NCI-H187 (cell line): ENCODE data around the gene SHROOM3.
"Not testable (repeated sequence)": the region's sequence is repeated elsewhere in the genome, so short reads cannot be mapped to it uniquely, and the experiment has no call there.

Experiments used
- DNase-seq, 2 experiments: peaks; one replicate each; lab custom pipeline; 2025; lab: John Stamatoyannopoulos, UW

SHROOM3 gene

GRCh38 chr4:76434901-76435527, at the start of gene SHROOM3:
SHROOM3 (plus strand) TSS chr4:76435229; CDS start chr4:76436053, 824 bp downstream.
- no peak for DNase-seq

DNA sequence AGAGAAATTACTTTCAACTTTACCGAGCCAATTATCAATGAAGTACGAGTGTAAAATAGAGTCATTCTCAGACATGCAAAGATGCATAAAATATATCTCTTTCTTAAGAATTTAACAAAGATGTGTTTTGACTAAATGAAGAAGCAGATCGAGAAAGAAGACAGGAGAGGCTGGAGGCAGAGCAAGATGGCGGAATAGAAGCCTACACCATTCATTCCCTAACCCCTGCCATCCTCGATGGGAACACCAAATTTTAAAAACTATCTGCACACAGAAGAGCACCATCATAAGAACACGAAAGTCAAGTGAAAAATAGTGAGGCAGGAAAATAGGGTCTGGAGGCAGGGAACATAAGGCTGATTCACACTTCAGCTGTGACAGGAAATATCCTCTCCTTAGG, 49.1 kb upstream of the SHROOM3 start:
- no peak for DNase-seq

DNA sequence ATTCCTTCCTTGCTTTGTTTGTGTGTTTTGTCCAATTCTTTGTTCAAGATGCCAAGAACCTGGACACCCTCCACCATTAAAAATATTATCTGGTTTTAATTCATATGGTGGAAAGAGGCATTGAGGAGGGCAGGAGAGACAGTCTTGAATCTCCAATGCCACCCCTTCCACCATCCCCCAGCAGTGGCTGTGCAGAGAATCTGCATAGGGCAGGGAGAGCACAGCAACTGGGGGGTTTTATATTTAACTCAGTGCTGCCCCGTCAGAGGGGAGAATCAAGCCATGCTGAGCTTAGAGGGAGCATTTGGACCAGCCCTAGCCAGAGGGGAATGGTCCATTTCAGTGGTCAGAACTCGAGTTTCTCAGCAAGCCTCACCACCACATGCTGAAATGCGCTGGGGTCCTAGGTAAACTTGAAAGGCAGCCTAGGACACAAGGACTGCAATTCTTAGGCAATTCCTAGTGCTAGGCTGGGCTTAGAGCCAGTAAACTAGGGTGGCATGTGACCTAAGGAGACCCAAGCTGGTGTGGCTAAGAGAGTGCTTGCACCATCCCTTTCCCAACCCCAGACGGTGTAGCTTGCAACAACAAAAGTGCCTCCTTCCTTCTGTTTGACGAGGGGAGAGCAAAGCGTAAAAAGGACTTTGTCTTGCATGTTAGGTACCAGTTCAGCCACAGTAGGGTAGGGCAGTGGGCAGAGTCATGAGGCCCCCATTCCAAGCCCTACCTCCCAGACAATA, 48.3 kb upstream of the SHROOM3 start:
- no peak for DNase-seq

DNA sequence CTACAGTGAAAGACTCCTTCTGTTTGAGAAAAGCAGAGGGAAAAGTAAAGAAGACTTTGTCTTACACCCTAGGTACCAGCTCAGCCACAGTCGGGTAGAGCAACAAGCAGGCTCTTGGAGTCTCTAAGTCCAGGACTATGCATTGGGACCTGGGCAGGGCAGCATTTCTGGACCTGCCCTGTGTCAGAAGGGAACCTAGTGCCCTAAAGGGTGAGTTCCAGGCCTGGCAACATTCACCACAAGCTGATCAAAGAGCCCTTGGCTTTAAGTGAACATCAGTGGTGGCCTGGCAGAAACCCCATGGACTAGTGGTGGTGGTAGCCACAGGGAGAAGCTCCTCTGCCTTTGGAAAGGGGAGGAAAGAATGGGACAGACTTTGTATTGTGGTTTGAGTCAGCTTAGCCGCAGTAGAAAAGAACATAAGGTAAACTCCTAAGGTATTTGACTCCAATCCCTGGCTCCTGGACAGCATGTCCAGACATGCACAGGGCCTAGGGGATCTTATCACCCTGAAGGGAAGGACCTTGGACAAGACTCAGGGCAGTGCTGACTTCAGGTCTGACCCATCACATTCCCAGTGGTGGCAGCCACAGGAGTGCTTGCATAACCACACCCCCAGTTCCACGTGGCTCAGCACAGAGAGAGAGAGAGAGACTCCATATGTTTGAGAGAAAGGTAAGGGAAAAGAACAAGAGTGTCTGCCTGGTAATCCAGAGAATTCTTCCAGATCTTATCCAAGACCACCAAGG, 46.7 kb upstream of the SHROOM3 start:
- DNase-seq: no peak

- DNase-seq: no peak
Measured at GRCh38 chr4:76401654-76402053, 33.4 kb upstream of the SHROOM3 start.

- no peak for DNase-seq
Measured at GRCh38 chr4:76406081-76406480, 28.9 kb upstream of the SHROOM3 start.

DNA sequence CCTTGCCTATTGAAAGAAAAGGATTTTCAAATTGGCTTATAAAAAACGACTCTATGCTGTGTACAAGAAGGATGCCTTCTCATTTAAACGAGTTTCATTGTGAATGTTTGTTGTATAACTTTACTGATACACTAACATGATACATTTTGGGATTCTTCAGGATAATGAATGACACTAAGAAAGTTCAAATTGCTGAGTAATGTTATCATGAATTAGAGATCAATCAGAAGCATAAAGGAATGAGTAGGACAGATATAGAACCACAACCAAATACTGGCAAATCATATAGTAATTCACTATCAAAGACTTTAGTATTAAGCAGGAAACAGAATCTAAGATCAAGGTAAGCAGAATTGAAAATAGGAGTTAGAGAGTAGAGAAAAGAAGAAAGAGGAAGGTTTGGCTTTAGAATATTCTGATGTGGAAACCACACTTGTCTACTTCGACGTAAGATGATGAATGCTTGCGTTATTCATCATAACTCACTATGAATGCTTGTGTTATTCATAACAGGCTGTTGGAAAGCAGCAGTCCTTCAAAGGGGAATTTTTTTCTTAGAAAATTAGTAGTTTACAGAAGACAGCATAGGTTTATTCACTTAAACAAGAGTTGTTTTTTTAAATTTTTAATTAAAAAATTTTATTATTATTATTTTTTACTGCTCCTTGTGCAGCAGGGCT, 27.4 kb upstream of the SHROOM3 start:
- DNase-seq: no peak

DNA sequence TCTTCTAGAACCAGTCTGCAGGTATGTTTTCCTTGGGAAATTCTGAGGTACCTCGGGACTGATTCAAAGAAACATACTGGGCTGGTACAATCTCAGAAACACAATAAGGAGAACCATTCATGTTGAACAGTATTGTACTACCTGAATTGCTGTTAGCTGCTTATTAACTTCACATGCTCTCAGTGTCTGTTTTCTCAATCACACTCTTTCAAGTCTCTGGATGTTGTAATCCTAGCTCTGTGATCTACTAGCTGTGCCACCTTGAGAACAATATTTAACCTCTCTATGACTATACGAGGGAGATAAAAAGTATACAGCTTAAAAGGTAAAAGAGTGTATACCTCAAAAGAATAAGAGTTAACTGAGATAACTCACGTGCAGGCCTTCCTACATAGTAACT, 24.4 kb upstream of the SHROOM3 start:
- DNase-seq: no peak

DNA sequence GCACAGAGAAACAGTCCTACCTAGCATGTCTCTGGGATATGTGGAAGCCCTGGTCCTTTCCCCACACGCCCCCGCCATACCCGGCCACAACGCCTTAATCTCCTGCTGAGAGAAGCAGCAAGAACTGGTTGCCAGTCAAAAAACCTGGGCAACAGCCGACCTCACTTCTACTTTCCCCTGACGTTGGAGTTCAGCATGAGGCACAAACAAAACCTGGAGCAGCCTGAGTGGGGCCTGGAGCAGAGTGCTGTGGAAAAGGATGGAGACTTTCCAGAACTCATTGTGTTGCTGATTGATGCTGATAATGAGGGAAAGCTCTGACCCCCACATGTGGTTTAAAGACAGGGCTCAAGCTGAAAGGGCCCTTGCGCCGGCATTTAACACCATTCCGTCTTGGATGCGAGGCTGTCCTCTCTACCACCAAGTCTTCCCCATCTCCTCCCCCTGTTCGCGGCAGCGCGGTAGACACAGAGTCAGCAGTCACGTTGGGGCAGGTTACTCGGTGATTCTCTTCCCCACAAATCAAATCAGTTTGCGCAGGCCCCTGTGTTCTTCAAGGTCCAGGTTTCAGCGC, 14.8 kb upstream of the SHROOM3 start:
- no peak for DNase-seq

DNA sequence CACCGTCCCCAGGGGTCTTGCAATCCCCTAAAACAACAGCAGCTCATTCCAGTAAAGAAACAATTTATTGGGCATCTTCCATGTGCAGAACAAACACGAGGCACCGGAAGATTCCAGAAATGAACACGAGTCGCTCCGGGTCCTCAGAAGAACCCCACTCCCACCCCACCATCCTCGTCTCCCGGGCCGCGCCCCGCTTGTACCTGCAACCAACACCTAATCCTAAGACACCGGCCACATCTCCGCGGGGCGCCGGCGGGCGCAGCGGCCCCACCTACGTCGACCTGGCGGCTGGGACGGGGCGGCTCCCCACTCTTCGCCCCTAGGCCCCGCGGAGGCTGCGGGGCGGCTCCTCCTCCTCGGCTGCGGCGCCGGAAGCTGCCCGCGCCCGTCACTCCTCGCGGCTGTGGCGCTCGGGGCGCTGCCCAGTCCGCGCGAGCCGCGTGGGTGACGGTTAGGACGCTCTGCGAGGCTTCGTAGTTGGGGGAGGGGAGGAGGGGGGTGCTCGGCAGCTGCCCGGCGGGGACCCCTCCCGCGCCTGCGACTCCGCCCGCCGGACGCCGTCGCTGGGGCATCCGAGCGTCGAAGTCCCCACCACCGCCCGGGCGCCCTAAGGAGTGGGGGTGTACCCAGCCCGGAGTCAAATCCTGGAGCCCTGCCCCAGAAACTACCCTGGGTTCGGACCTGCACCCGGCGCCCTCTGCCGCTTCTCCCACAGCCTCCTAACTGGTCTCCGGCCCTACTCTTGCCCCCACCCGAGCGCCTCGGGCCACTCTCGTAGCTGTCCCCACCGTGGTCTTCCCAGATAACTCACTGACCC, 14.1 kb upstream of the SHROOM3 start, which contains the start of gene CCDC158:
Gene CCDC158 (minus strand): TSS at position 380 of the 820 bp plus-strand sequence. CDS start 17,934 bp downstream, outside the sequence.
- DNase-seq: no peak

DNA sequence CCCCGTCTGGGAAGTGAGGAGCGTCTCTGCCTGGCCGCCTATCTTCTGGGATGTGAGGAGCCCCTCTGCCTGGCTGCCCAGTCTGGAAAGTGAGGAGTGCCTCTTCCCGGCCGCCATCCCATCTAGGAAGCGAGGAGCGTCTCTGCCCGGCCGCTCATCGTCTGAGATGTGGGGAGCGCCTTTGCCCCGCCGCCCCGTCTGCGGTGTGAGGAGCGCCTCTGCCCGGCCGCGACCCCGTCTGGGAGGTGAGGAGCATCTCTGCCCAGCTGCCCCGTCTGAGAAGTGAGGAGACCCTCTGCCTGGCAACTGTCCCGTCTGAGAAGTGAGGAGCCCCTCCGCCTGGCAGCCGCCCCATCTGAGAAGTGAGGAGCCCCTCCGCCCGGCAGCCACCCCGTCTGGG, 11.9 kb upstream of the SHROOM3 start:
- DNase-seq: not testable (repeated sequence)

GRCh38 chr4:76426272-76426671, 8.8 kb upstream of the SHROOM3 start:
- no peak for DNase-seq

- no peak for DNase-seq
Measured at GRCh38 chr4:76429636-76430035, 5.4 kb upstream of the SHROOM3 start.

DNA sequence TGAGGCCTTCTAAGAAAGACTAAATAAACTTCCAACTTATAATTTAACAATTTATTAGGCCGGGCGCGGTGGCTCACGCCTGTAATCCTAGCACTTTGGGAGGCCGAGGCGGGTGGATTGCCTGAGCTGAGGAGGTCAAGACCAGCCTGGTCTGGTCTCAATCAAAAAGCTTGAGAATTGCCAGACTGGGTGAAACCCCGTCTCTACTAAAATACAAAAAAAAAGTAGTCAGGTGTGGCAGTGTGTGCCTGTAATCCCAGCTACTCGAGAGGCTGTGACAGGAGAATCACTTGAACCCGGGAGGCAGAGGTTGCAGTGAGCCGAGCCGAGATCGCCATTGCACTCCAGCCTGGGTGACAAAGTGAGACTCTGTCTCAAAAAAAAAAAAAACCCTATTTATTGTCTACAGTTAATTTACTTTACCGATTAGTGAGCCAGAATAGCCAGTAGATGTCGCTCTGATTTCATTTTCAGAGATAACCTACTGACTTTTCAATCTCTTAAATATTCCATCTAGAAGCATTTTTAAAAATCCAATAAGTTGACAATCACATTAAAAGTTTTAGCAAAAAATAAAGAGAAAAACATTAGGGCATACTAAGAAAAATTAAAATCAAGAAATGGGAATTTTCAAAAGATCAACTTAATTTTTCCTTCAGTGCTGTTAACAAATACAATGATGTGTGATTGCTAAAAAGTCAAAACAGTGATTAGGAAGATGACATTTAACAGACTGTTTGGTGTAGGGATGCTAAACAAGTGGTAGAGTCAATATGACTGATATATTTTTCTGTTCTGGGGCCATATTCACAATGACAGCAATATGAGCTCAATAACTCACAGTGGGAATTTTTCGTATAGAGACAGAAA, 4.3 kb upstream of the SHROOM3 start:
- DNase-seq: peak; percentile 13 to 15

GRCh38 chr4:76435528-76436319, 695 bp downstream of the SHROOM3 start:
- no peak for DNase-seq

DNA sequence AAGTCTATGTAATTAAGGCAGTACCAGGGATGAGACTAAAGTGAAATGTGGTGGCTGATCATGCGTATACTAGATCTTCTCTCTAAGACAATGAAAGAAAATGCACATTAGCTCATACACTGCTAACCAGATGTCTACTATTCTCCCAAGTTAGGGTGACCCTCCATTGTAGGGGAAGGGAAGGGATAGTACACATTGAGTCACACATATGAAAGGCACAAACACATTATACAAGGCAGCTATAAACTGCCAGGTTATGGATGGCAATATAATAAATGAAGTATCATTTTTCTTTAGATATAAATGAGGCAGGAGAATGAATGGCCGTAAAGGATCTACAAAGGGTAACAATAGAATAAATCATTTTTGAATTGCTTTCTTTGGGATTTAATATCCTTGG, 4.5 kb downstream of the SHROOM3 start:
- DNase-seq: no peak

GRCh38 chr4:76441881-76442280, 6.9 kb downstream of the SHROOM3 start:
- no peak for DNase-seq

DNA sequence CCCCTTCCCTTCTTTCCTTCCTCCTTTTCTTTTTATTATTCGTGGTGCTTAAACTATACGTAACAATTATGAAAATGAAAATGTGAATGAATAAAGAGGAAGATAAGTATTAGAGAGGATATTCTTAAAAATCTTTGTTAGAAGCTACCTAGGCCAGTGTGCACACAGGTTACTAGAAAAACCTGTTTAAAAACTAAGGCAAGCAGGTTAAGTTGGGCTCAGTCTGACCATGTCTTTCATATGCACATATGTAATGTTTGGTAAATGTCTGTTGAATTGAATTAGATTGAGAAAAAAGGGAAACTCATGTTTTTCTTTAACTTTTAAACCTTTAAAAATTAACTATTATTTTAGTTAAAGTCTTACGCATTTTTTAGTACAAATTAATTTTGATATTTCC, 7.8 kb downstream of the SHROOM3 start:
- DNase-seq: no peak

DNA sequence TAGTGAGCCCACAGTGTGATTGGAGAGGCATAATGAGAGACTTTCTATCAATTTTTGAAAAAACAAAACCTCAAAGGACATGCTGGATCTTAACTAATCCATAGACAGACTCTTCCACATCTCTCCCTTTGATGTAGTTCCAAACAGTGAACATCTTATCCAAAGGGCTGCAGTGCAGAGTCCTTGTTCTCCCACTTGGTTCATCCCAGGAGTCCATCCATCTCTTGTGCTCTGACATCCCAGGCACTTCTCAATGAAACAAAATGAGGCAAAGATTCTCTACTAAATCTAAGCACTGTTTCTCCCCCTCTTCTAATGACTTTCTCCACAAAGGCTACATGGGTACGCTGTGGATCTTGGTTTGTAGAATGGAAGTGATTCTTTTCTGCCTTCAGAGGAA, 8.3 kb downstream of the SHROOM3 start:
- no peak for DNase-seq
